WTC11 (cell line): ENCODE results near the gene PPP1R37. TPM values are rescaled to one million over a fixed set of nuclear protein-coding genes. Genes with fewer than 3 reads are reported as not detected.
A peak's percentile ranks its signal among the peaks of the same experiment; 100 is the strongest.

Source experiments
- ATAC-seq: fragments of 200-7000 bp; cut with Tn5 transposase; 2 replicates; pipeline ENCODE4 v1.10.0; 2021; ENCODE audit warnings: mild to moderate bottlenecking, moderate library complexity
- CTCF ChIA-PET: fragments of 300-600 bp; sonication (Branson Sonifier 250); formaldehyde crosslinking; loops from one replicate; lab custom pipeline; 2021; ENCODE audit warnings: antibody characterized with exemption; lab: Charles Lee
- POLR2A ChIA-PET: fragments of 350-600 bp; sonication (Branson Sonifier 250); formaldehyde crosslinking; loops from one replicate; lab custom pipeline; 2021; ENCODE audit warnings: antibody characterized with exemption; lab: Charles Lee
- DNase-seq: peaks from one replicate; pipeline ENCODE4 v3.0.0; 2021; ENCODE audit warnings: low spot score
- H3K27ac Mint-ChIP-seq: 2 replicates; pipeline ENCODE4 v1.8.0; 2021; ENCODE audit warnings: mixed read lengths
- H3K27me3 Mint-ChIP-seq: 2 replicates; pipeline ENCODE4 v1.8.0; 2021; ENCODE audit warnings: low read depth, mild to moderate bottlenecking, moderate library complexity, mixed read lengths
- H3K36me3 Mint-ChIP-seq: 2 replicates; pipeline ENCODE4 v1.8.0; 2021; ENCODE audit warnings: mixed read lengths
- H3K4me1 Mint-ChIP-seq: 2 replicates; pipeline ENCODE4 v1.8.0; 2022; ENCODE audit warnings: mixed read lengths
- H3K4me3 Mint-ChIP-seq: 2 replicates; pipeline ENCODE4 v1.8.0; 2021; ENCODE audit warnings: mild to moderate bottlenecking, moderate library complexity, mixed read lengths
- H3K9me3 Mint-ChIP-seq: 2 replicates; pipeline ENCODE4 v1.8.0; 2021; ENCODE audit warnings: mixed read lengths
- ATF1 ChIP-seq: sonication (generic); formaldehyde crosslinking; IDR thresholded peaks from 2 replicates; pipeline ENCODE4 v1.8.1; 2023; ENCODE audit warnings: mild to moderate bottlenecking, moderate library complexity, missing genetic modification reagents
- ATF3 ChIP-seq: sonication (generic); formaldehyde crosslinking; conservative IDR thresholded peaks from 2 replicates; pipeline ENCODE4 v1.8.1; 2022; ENCODE audit warnings: mild to moderate bottlenecking, missing genetic modification reagents
- ATF6 ChIP-seq: sonication (generic); formaldehyde crosslinking; IDR thresholded peaks from 2 replicates; pipeline ENCODE4 v1.8.1; 2023; ENCODE audit warnings: mild to moderate bottlenecking, missing genetic modification reagents
- CREM ChIP-seq: sonication (generic); formaldehyde crosslinking; IDR thresholded peaks from 2 replicates; pipeline ENCODE4 v1.8.1; 2022; ENCODE audit warnings: mild to moderate bottlenecking, missing genetic modification reagents, moderate library complexity
- E2F5 ChIP-seq: sonication (generic); formaldehyde crosslinking; IDR thresholded peaks from 2 replicates; pipeline ENCODE4 v1.8.1; 2022; ENCODE audit warnings: mild to moderate bottlenecking, moderate library complexity, missing genetic modification reagents
- EMX1 ChIP-seq: fragments of 250-450 bp; sonication (Bioruptor Pico); IDR thresholded peaks from 2 replicates; pipeline ENCODE4 v1.8.0; 2021; ENCODE audit warnings: mild to moderate bottlenecking
- ERG ChIP-seq: fragments of 250-450 bp; sonication (Bioruptor Pico); IDR thresholded peaks from 2 replicates; pipeline ENCODE4 v1.8.0; 2021; ENCODE audit warnings: mild to moderate bottlenecking
- FOXP1 ChIP-seq: sonication (generic); formaldehyde crosslinking; IDR thresholded peaks from 2 replicates; pipeline ENCODE4 v1.8.0; 2022; ENCODE audit warnings: missing genetic modification reagents, mild to moderate bottlenecking, moderate library complexity, borderline replicate concordance
- HMGA2 ChIP-seq: fragments of 250-450 bp; sonication (Bioruptor Pico); IDR thresholded peaks from 2 replicates; pipeline ENCODE4 v1.4.0; 2021; ENCODE audit warnings: mild to moderate bottlenecking, moderate library complexity
- MXD4 ChIP-seq: fragments of 250-450 bp; sonication (Bioruptor Pico); IDR thresholded peaks from 2 replicates; pipeline ENCODE4 v1.8.0; 2021; ENCODE audit warnings: mild to moderate bottlenecking, moderate library complexity, borderline replicate concordance
- NFATC4 ChIP-seq: fragments of 250-450 bp; sonication (Bioruptor Pico); IDR thresholded peaks from 2 replicates; pipeline ENCODE4 v1.9.0; 2021; ENCODE audit warnings: mild to moderate bottlenecking
- NFYB ChIP-seq: sonication (generic); formaldehyde crosslinking; conservative IDR thresholded peaks from 2 replicates; pipeline ENCODE4 v1.8.0; 2022; ENCODE audit warnings: low read depth, missing genetic modification reagents
- NR1H2 ChIP-seq: sonication (generic); formaldehyde crosslinking; IDR thresholded peaks from 2 replicates; pipeline ENCODE4 v1.9.0; 2021; ENCODE audit warnings: mild to moderate bottlenecking, moderate library complexity, missing genetic modification reagents
- RORB ChIP-seq: fragments of 250-450 bp; sonication (Bioruptor Pico); IDR thresholded peaks from 2 replicates; pipeline ENCODE4 v1.9.0; 2021; ENCODE audit warnings: mild to moderate bottlenecking
- SMAD4 ChIP-seq: sonication (generic); formaldehyde crosslinking; IDR thresholded peaks from 2 replicates; pipeline ENCODE4 v1.8.0; 2022; ENCODE audit warnings: mild to moderate bottlenecking, missing genetic modification reagents
- SOX15 ChIP-seq: fragments of 250-450 bp; sonication (Bioruptor Pico); IDR thresholded peaks from 2 replicates; pipeline ENCODE4 v1.9.0; 2021; ENCODE audit warnings: mild to moderate bottlenecking
- STAT6 ChIP-seq: sonication (generic); formaldehyde crosslinking; conservative IDR thresholded peaks from 2 replicates; pipeline ENCODE4 v1.8.1; 2023; ENCODE audit warnings: mild to moderate bottlenecking, low read depth, missing genetic modification reagents, moderate library complexity
- TCF7 ChIP-seq: sonication (generic); formaldehyde crosslinking; IDR thresholded peaks from 2 replicates; pipeline ENCODE4 v1.8.0; 2022; ENCODE audit warnings: mild to moderate bottlenecking, low read depth, missing genetic modification reagents, moderate library complexity
- TEAD1 ChIP-seq: sonication (generic); formaldehyde crosslinking; IDR thresholded peaks from 2 replicates; pipeline ENCODE4 v1.8.0; 2022; ENCODE audit warnings: mild to moderate bottlenecking, missing genetic modification reagents
- ZNF219 ChIP-seq: sonication (generic); formaldehyde crosslinking; IDR thresholded peaks from 2 replicates; pipeline ENCODE4 v1.8.0; 2023; ENCODE audit warnings: missing genetic modification reagents, mild to moderate bottlenecking, borderline replicate concordance
- ZNF263 ChIP-seq: sonication (generic); formaldehyde crosslinking; IDR thresholded peaks from 2 replicates; pipeline ENCODE4 v1.8.1; 2022; ENCODE audit warnings: low read depth, mild to moderate bottlenecking, moderate library complexity, missing genetic modification reagents
- total RNA-seq: library from RNA; stranded (reverse); gene quantifications from 3 replicates; pipeline ENCODE4 v1.2.3, GENCODE V29; 2021
- TF ChIP-seq, protein P1 (sequence below): sonication (generic); formaldehyde crosslinking; IDR thresholded peaks from 2 replicates; pipeline ENCODE4 v1.8.1; 2022; ENCODE audit warnings: mild to moderate bottlenecking, missing genetic modification reagents, moderate library complexity, borderline replicate concordance
- TF ChIP-seq, protein P2 (sequence below): sonication (generic); formaldehyde crosslinking; IDR thresholded peaks from 2 replicates; pipeline ENCODE4 v1.8.1; 2023; ENCODE audit warnings: mild to moderate bottlenecking, missing genetic modification reagents

The PPP1R37 gene
- total RNA-seq, 1 experiment from 2014 or later = 35.4 TPM

GRCh38 chr19:45094707-45095106 is 1.7 kb downstream of the PPP1R37 start (continued):
- no peak for TF ChIP-seq ATF6 (CRISPR knock-in tag)
- TF ChIP-seq ZNF219 (CRISPR knock-in tag) = no peak
- no peak for TF ChIP-seq ZNF263 (CRISPR knock-in tag)
- TF ChIP-seq STAT6 (CRISPR knock-in tag) = no peak
- TF ChIP-seq HMGA2 (CRISPR knock-in tag) = no peak
- no peak for TF ChIP-seq TEAD1 (CRISPR knock-in tag)

- peak overlapping the region; percentile 92 for H3K27ac Mint-ChIP-seq
- POLR2A ChIA-PET = no interaction called here
- H3K4me3 Mint-ChIP-seq = no peak overlapping the region
- H3K9me3 Mint-ChIP-seq = no peaks in the 10 kb centered on the region
- TF ChIP-seq NFATC4 = no peak
- no peak for TF ChIP-seq SMAD4 (CRISPR knock-in tag)
- TF ChIP-seq E2F5 = no peak
- TF ChIP-seq SOX15 (CRISPR knock-in tag) = no peak
- no peak for TF ChIP-seq ATF3
- no peak for TF ChIP-seq NR1H2 (CRISPR knock-in tag)
- H3K36me3 Mint-ChIP-seq = peaks cover 2% of the 10 kb centered on the region; the same call in 1 of the 2 replicates
- H3K27me3 Mint-ChIP-seq = no peaks in the 10 kb centered on the region
- ATAC-seq = no peak
- peaks cover 63% of the 10 kb centered on the region for H3K4me1 Mint-ChIP-seq
- CTCF ChIA-PET = no interaction called here
- no peak for DNase-seq
These were observed 2.8 kb downstream of the PPP1R37 start for GRCh38 chr19:45095496-45096413.

GRCh38 chr19:45096700-45097099 is 3.7 kb downstream of the PPP1R37 start:
- Mint-ChIP-seq H3K9me3 (no peaks in the 10 kb centered on the region), H3K4me3 (no peak overlapping the region), H3K4me1 (peaks cover 57% of the 10 kb centered on the region), H3K27me3 (no peaks in the 10 kb centered on the region), H3K36me3 (no peaks in the 10 kb centered on the region; the same call in 1 of the 2 replicates), H3K27ac (peak overlapping the region; percentile 23)
- CTCF ChIA-PET = interaction anchor here (3.4 kb wide), 1 partner anchor 37 kb away, joined by 10 read pairs; no protein-coding TSS in a partner anchor
- ATAC-seq = no peak
- DNase-seq = no peak
- POLR2A ChIA-PET = no interaction called here
- TF ChIP-seq, protein P1, sequence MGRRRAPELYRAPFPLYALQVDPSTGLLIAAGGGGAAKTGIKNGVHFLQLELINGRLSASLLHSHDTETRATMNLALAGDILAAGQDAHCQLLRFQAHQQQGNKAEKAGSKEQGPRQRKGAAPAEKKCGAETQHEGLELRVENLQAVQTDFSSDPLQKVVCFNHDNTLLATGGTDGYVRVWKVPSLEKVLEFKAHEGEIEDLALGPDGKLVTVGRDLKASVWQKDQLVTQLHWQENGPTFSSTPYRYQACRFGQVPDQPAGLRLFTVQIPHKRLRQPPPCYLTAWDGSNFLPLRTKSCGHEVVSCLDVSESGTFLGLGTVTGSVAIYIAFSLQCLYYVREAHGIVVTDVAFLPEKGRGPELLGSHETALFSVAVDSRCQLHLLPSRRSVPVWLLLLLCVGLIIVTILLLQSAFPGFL = no peak
- TF ChIP-seq NFYB = no peak
- no peak for TF ChIP-seq ERG
- TF ChIP-seq MXD4 = no peak
- TF ChIP-seq SOX15 (CRISPR knock-in tag) = no peak
- no peak for TF ChIP-seq FOXP1
- no peak for TF ChIP-seq TCF7
- no peak for TF ChIP-seq EMX1 (CRISPR knock-in tag)
- TF ChIP-seq ATF1 (CRISPR knock-in tag) = no peak
- TF ChIP-seq, protein P2, sequence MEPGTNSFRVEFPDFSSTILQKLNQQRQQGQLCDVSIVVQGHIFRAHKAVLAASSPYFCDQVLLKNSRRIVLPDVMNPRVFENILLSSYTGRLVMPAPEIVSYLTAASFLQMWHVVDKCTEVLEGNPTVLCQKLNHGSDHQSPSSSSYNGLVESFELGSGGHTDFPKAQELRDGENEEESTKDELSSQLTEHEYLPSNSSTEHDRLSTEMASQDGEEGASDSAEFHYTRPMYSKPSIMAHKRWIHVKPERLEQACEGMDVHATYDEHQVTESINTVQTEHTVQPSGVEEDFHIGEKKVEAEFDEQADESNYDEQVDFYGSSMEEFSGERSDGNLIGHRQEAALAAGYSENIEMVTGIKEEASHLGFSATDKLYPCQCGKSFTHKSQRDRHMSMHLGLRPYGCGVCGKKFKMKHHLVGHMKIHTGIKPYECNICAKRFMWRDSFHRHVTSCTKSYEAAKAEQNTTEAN (CRISPR knock-in tag) = no peak
- TF ChIP-seq CREM (CRISPR knock-in tag) = no peak
- no peak for TF ChIP-seq RORB (CRISPR knock-in tag)
